M059J (cell line): ENCODE measurements around the gene PRCC. TPM values are rescaled to one million over a fixed set of nuclear protein-coding genes. Genes with fewer than 3 reads are reported as not detected.
"Not testable (repeated sequence)": the region's sequence is repeated elsewhere in the genome, so short reads cannot be mapped to it uniquely, and the experiment has no call there.

ENCODE experiments used
- DNase-seq: peaks from one replicate; pipeline ENCODE4 v3.0.0-alpha.2; 2012; ENCODE audit warnings: low read depth
- total RNA-seq: library from RNA; depleted of rRNA; stranded (reverse); fragments of >200 nt; shearing (Covaris generic); gene quantifications from 2 replicates; pipeline ENCODE4 v1.2.3, GENCODE V29; 2014

Gene PRCC
- total RNA-seq, 1 experiment from 2014 or later = 38.4 TPM

GRCh38 chr1:156760796-156761104 lies 6.6 kb upstream of the PRCC start:
- DNase-seq = no peak

- not testable (repeated sequence) for DNase-seq
Observed at GRCh38 chr1:156765136-156765535, 2.2 kb upstream of the PRCC start.

GRCh38 chr1:156765666-156766065 lies 1.7 kb upstream of the PRCC start:
- no peak for DNase-seq

GRCh38 chr1:156766298-156767100 lies 836 bp upstream of the PRCC start:
- no peak for DNase-seq

GRCh38 chr1:156767879-156768604 lies 707 bp downstream of the PRCC start:
- peak; percentile 34 for DNase-seq

GRCh38 chr1:156768610-156769295 lies 1.4 kb downstream of the PRCC start:
- no peak for DNase-seq

- no peak for DNase-seq
Observed at GRCh38 chr1:156772222-156772621, 4.9 kb downstream of the PRCC start.

- DNase-seq = no peak
Observed at GRCh38 chr1:156772728-156773497, 5.6 kb downstream of the PRCC start.

- DNase-seq = no peak
Observed at GRCh38 chr1:156773607-156774006, 6.3 kb downstream of the PRCC start.

- peak; percentile 15 for DNase-seq
Observed at GRCh38 chr1:156775799-156776198, 8.5 kb downstream of the PRCC start.

GRCh38 chr1:156776942-156777341 lies 9.6 kb downstream of the PRCC start:
- no peak for DNase-seq

GRCh38 chr1:156777573-156777972 lies 10.2 kb downstream of the PRCC start:
- no peak for DNase-seq

- peak; percentile 47 for DNase-seq
Observed at GRCh38 chr1:156781585-156782186, 14.4 kb downstream of the PRCC start.

GRCh38 chr1:156785458-156785857 lies 18.1 kb downstream of the PRCC start:
- no peak for DNase-seq

- DNase-seq = no peak
Observed at GRCh38 chr1:156786640-156787039, 19.3 kb downstream of the PRCC start.

- DNase-seq = no peak
Observed at GRCh38 chr1:156788136-156788535, 20.8 kb downstream of the PRCC start.

- DNase-seq = no peak
Observed at GRCh38 chr1:156789621-156790318, 22.4 kb downstream of the PRCC start.

- DNase-seq = peak; percentile 70
Observed at GRCh38 chr1:156794506-156795373, 27.4 kb downstream of the PRCC start.

GRCh38 chr1:156795374-156795733 lies 28.0 kb downstream of the PRCC start:
- DNase-seq = no peak

- DNase-seq = peak; percentile 68
Observed at GRCh38 chr1:156795787-156796186, 28.5 kb downstream of the PRCC start.
